GM19351 (cell line): ENCODE data around the gene PSMD13.
A peak's percentile ranks its signal among the peaks of the same experiment; 100 is the strongest.

Experiments used
- ATAC-seq: cut with Tn5 transposase; IDR thresholded peaks from one replicate; pipeline ENCODE4 v1.9.1; 2021; ENCODE audit warnings: mild to moderate bottlenecking, moderate library complexity; ENCODE audit not compliant: unreplicated experiment

PSMD13 gene

DNA sequence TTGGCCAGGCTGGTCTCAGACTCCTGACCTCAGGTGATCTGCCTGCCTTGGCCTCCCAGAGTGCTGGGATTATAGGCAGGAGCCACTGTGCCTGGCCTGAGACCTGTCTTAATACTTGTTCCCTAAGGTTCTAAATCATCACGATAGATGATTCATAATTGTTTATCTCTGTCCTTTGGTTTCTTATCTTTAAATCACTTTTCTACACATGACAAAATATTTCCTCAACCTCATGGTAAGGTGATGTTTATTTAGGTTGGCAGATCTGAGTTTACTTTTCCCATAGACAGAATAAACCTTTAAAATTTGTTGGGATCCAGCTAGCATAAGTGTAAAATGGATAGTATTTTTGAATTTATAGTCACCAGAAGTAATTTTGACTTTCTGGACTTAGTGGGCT, 3.5 kb downstream of the PSMD13 start:
- ATAC-seq, result no peak

GRCh38 chr11:241634-242033, 4.9 kb downstream of the PSMD13 start:
- no peak for ATAC-seq

- no peak for ATAC-seq
Measured at GRCh38 chr11:244376-244775, 7.6 kb downstream of the PSMD13 start.

DNA sequence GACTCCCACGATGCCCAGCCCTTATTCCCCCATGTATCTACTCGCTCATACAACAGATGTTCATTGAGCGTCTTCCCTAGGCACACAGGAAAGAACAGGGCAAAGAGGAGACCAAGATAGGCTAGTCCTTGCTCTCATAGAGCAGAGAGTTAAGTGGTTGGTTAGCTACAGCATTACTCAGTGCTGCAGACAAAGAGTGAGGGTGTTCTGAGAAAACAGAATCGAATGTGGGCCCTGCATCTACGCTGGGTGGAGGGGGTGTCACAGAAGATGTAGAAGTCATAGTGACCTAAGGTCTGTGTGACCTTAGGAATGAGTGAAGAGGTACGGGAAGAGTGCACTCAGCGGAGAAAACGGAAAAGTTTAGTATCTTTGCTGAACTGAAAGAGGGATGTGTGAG, 12.3 kb downstream of the PSMD13 start:
- no peak for ATAC-seq

DNA sequence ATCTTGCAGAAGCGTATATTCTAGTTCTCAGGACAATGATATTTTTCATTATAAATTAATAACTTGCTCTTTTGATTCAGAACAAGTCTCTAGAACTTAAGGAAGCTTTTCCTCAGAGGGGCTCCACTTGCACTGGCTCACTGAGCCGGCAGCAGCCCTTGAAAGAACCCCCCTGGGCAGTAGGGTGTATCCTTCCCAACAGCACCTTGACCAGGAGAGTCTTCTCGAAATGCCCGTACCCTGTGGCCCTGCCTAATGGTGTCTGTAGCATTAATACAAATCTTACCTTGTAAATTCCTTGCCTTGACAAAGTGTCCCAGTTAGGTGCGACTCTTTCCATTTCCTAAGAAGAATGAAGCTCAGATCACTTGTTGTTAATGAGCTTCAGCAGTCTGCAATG, 13.5 kb downstream of the PSMD13 start:
- ATAC-seq, result no peak

- ATAC-seq, result no peak
Measured at GRCh38 chr11:250740-251299, 14.0 kb downstream of the PSMD13 start.

- ATAC-seq, result no peak
Measured at GRCh38 chr11:251550-251949, 14.8 kb downstream of the PSMD13 start.

GRCh38 chr11:252666-253065, 15.9 kb downstream of the PSMD13 start:
- ATAC-seq, result no peak

- no peak for ATAC-seq
Measured at GRCh38 chr11:253160-253885, 16.5 kb downstream of the PSMD13 start.

DNA sequence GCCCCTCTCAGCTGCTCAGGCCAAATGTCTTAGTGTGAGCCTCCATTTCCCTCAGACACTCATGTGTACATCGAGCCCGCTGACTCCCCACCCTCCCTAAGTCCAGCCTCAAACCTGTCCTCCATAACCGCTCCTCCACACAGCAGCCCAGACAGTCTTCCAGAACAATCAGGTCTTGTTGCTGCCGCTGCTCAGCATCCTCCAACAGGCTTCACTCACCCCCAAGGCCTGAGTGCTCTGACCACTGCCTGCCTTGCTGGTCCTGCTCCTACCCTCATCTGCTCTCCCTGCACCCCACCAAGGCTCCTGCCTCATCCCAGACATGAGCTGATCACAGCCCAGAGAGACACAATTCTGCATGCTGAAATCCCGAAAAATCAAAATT, 17.1 kb downstream of the PSMD13 start:
- no peak for ATAC-seq

DNA sequence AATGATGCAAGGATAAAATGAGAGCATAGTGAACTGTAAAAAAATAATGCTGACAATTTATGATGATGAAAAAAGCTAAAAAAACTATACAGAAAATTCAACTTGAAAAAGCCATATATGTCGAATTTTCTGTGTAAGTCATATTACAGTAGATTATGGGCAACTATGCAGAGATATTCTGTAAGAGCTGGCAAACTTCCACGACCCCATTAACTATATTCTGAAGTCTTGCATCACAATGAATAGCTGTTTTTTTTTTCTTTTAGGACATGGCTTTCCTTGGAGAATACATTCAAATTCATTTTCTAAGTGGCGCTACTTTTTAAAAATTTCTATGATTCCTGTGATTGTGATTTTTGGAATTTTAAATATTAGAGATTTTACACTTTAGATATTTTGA, 18.4 kb downstream of the PSMD13 start:
- ATAC-seq, result no peak

GRCh38 chr11:255816-256215, 19.0 kb downstream of the PSMD13 start:
- no peak for ATAC-seq

GRCh38 chr11:256952-257737, 20.4 kb downstream of the PSMD13 start:
- ATAC-seq, result no peak

GRCh38 chr11:257766-258493, 21.2 kb downstream of the PSMD13 start:
- ATAC-seq, result no peak

DNA sequence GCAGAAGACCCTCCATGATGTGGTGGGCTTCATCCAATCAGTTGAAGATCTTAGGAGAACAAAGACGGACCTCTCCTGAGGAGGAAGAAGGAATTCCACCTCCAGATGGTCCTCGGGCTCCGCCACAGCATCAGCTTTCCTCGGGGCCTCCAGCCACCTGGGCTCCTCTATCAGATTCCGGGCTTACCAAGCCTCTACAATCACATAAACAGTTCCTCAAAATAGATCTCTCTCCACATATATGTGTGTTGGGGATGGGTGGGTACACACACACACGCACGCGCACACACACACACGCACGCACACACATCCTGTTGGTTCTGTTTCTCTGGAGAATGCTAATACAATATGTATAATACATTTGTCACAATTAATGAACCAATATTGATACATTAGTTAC, 22.6 kb downstream of the PSMD13 start:
- no peak for ATAC-seq

GRCh38 chr11:261624-262023, 24.8 kb downstream of the PSMD13 start:
- no peak for ATAC-seq

DNA sequence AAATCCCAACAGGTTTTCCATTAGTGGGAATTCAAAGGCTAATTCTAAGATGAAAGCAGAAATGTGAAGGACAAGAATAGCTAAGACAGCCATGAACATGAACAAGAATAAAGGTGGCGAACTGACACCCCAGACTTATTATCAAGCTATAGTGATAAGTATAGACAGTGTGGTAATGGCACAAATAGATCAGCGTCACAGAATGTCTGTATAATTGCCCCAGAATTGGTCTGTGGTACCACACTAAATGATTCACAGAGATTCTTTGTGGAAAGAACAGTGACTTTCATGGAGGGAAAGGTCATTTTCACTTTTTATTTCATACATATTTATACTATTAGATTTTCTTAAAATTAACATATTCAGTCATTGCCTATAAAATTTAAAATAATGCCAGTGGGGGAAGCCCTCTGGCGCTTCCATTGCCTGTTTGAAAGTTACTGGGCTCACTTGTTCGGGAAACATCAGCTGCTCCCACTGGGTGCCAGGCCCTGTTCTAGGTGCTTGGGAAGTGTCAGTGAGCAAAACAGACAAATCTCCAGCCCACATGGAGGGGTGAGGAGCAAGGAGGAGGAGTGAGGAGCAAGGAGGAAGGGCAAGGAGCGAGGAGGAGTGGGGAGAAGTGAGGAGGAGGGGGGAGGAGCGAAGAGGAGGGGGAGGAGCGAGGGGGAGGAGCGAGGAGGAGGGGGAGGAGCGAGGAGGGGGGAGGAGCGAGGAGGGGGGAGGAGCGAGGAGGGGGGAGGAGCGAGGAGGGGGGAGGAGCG, 30.1 kb downstream of the PSMD13 start:
- no peak for ATAC-seq

DNA sequence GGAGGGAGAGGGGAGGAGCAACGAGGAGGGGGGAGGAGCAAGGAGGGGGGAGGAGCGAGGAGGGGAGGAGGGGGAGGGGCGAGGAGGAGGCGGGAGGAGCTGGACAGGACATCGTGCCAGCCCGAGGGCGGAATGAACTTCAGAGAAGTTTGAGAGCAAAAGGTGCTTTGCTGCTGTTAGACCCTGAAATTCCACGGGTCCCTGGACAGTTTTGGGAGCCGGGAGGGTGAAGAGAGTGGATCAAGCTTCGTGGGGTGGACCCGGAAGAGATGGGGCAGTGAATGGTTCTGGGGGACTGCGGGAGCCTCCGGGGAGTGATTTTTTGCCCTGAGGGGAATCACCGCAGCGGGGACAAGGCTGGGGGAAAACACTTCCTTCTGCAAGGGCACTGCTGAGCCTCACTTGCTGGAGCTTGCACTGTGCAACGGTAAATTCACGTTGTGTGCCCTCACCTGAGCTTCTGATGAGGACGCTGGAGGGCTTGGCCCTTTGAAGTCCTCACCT, 30.8 kb downstream of the PSMD13 start:
- ATAC-seq, result no peak

- ATAC-seq, result peak; percentile 47
Measured at GRCh38 chr11:268716-269145, 32.0 kb downstream of the PSMD13 start.

- peak; percentile 64 for ATAC-seq
Measured at GRCh38 chr11:269146-269890, 32.5 kb downstream of the PSMD13 start.
